GM12875 (cell line): ENCODE measurements around the gene ZSCAN20.
"Not testable (repeated sequence)": the region's sequence is repeated elsewhere in the genome, so short reads cannot be mapped to it uniquely, and the experiment has no call there.

Experiments
- H3K4me3 ChIP-seq: one replicate; pipeline ENCODE4 v1.5.1; 2011; ENCODE audit warnings: low read depth, low read length, control low read depth
- TF ChIP-seq, protein P1 (sequence below): IDR thresholded peaks from 2 replicates; pipeline ENCODE4 v1.5.1; 2011; ENCODE audit warnings: low read depth, mild to moderate bottlenecking, control low read depth, inconsistent platforms, low read length, moderate library complexity, borderline replicate concordance; ENCODE audit not compliant: insufficient read depth

ZSCAN20 gene

DNA sequence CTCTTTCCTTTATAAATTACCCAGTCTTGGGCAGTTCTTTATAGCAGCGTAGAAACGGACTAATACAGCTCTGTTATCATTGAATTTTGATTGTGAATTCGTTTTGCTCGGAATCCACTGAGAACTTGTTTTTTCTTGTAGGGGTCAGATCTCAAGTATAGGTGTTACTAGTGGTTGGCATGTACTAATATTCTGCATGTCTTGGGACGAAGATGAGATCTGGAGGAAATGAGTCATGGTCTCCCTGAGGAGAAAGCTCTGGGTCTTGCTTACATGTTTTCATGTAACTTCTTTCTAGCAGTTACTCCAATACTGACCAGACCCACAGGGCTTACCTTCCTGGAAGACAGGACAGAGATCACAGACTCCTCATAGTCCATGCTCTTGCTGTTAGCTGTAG lies 30.3 kb downstream of the ZSCAN20 start:
- TF ChIP-seq, protein P1, sequence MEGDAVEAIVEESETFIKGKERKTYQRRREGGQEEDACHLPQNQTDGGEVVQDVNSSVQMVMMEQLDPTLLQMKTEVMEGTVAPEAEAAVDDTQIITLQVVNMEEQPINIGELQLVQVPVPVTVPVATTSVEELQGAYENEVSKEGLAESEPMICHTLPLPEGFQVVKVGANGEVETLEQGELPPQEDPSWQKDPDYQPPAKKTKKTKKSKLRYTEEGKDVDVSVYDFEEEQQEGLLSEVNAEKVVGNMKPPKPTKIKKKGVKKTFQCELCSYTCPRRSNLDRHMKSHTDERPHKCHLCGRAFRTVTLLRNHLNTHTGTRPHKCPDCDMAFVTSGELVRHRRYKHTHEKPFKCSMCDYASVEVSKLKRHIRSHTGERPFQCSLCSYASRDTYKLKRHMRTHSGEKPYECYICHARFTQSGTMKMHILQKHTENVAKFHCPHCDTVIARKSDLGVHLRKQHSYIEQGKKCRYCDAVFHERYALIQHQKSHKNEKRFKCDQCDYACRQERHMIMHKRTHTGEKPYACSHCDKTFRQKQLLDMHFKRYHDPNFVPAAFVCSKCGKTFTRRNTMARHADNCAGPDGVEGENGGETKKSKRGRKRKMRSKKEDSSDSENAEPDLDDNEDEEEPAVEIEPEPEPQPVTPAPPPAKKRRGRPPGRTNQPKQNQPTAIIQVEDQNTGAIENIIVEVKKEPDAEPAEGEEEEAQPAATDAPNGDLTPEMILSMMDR, result no peak
- no peak overlapping the region for H3K4me3 ChIP-seq

DNA sequence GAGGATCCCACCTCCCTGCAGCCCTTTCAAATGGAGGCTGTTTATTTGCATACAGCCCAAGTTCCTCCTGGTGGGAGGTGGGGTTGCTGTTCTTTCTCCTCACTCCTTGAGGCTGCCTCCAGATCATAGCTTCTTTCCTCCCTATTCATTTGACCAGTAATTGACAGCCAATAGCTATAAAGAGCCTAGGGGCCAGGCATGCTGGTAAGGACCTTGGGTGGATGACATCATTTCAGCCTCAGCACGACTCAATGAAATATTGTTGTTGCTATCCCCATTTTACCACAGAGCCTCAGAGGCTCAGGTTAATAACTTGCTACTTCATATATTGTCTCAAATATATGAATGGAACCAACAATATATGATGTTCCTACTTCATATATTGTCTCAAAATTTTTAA lies 31.1 kb downstream of the ZSCAN20 start:
- TF ChIP-seq, protein P1, result no peak
- no peak overlapping the region for H3K4me3 ChIP-seq

- TF ChIP-seq, protein P1, result no peak
- no peak overlapping the region for H3K4me3 ChIP-seq
These were observed 35.2 kb downstream of the ZSCAN20 start for GRCh38 chr1:33507661-33508060.

- TF ChIP-seq, protein P1, result no peak
- H3K4me3 ChIP-seq, result no peak overlapping the region
These were observed 35.7 kb downstream of the ZSCAN20 start for GRCh38 chr1:33508151-33508550.

DNA sequence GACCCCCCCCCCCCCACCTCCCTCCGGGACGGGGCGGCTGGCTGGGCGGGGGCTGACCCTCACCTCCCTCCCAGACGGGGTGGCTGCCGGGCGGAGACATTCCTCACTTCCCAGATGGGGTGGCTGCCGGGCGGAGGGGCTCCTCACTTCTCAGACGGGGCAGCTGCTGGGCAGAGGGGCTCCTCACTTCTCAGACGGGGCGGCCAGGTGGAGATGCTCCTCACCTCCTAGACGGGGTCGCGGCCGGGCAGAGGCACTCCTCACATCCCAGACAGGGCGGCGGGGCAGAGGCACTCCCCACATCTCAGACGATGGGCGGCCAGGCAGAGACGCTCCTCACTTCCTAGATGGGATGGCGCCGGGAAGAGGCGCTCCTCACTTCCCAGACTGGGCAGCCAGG lies 36.8 kb downstream of the ZSCAN20 start:
- not testable (repeated sequence) for H3K4me3 ChIP-seq

DNA sequence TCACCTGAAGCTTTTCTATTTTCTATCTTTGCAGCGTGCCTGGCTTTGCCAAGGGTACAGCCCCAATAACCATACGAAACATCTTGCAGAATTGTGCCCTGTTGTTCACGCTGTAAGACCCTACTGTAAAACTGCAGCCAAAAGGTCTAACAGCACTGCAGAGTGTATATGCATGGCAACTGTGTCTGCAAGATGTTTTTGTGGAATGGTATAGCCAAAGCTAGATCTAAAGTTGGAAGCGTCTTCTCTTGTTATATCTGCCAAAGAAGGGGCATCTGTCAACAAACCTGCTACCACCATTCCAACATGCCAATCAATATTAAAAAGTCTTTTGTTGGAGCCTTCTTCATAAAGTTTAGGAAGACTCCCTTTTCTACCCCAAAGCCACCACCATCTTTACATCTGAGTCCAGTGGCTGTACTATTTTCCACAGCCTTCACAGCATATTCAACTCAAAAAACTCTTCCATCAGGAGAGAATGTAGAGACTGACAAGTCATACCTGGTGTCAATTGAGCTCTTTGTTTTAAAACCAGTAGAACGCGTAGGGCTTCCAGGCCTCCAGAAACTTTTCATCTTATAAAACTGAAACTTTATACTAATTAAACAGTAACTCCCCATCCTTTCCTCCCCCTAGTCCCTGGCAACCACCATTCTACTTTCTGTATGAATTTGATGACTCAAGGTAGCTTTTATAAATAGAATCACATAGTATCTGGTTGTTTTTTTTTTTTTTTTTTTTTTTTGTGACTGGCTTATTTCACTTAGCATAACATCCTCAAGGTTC lies 40.0 kb downstream of the ZSCAN20 start:
- TF ChIP-seq, protein P1, result no peak

GRCh38 chr1:33515112-33515511 lies 42.7 kb downstream of the ZSCAN20 start:
- no peak overlapping the region for H3K4me3 ChIP-seq

More for the DNA sequence above, 40.0 kb downstream of the ZSCAN20 start:
- no peak overlapping the region for H3K4me3 ChIP-seq

More at GRCh38 chr1:33515112-33515511, 42.7 kb downstream of the ZSCAN20 start:
- TF ChIP-seq, protein P1, result no peak
